Endodermal cell (in vitro differentiated cells): ENCODE data around the gene SCNN1G. TPM values are rescaled to one million over a fixed set of nuclear protein-coding genes. Genes with fewer than 3 reads are reported as not detected.

Experiments used
- DNase-seq: peaks from one replicate; pipeline ENCODE4 v3.0.0-alpha.2; 2017
- H3K27ac ChIP-seq: 2 replicates; pipeline ENCODE4 v1.5.1; 2013; ENCODE audit warnings: mild to moderate bottlenecking, low read depth, low read length, moderate library complexity
- H3K27me3 ChIP-seq: 2 replicates; pipeline ENCODE4 v1.6.1; 2013; ENCODE audit warnings: mild to moderate bottlenecking, low read length, moderate library complexity; ENCODE audit not compliant: insufficient read depth, control insufficient read depth, poor library complexity, severe bottlenecking
- H3K36me3 ChIP-seq: 2 replicates; pipeline ENCODE4 v1.7.0; 2013; ENCODE audit warnings: mild to moderate bottlenecking, low read length, moderate library complexity; ENCODE audit not compliant: control insufficient read depth, insufficient read depth
- H3K4me1 ChIP-seq: one replicate; pipeline ENCODE4 v1.7.0; 2013; ENCODE audit warnings: low read length; ENCODE audit not compliant: control insufficient read depth, insufficient read depth
- H3K4me3 ChIP-seq: 2 replicates; pipeline ENCODE4 v1.5.1; 2013; ENCODE audit warnings: mild to moderate bottlenecking, low read length, moderate library complexity
- H3K9ac ChIP-seq: 2 replicates; pipeline ENCODE4 v1.6.1; 2013; ENCODE audit warnings: mild to moderate bottlenecking, low read length, moderate library complexity; ENCODE audit not compliant: poor library complexity, severe bottlenecking; ENCODE audit errors: extremely low read depth
- H3K9me3 ChIP-seq: 2 replicates; pipeline ENCODE4 v1.6.1; 2013; ENCODE audit warnings: mild to moderate bottlenecking, low read length, moderate library complexity; ENCODE audit not compliant: control insufficient read depth
- H3K27ac Mint-ChIP-seq: 2 replicates; pipeline ENCODE4 v1.8.0; 2020; ENCODE audit warnings: mixed read lengths
- H3K27me3 Mint-ChIP-seq: 2 replicates; pipeline ENCODE4 v1.8.0; 2021; ENCODE audit warnings: mild to moderate bottlenecking, mixed read lengths; ENCODE audit not compliant: insufficient read depth
- H3K36me3 Mint-ChIP-seq: 2 replicates; pipeline ENCODE4 v1.8.0; 2020; ENCODE audit warnings: low read depth, mixed read lengths
- H3K4me1 Mint-ChIP-seq: 2 replicates; pipeline ENCODE4 v1.8.0; 2020; ENCODE audit warnings: mixed read lengths
- H3K4me3 Mint-ChIP-seq: 2 replicates; pipeline ENCODE4 v1.8.0; 2020; ENCODE audit warnings: mild to moderate bottlenecking, moderate library complexity, mixed read lengths
- H3K9me3 Mint-ChIP-seq: 2 replicates; pipeline ENCODE4 v1.8.0; 2020; ENCODE audit warnings: mild to moderate bottlenecking, mixed read lengths
- CTCF ChIP-seq: fragments of 200-600 bp; sonication (generic); conservative IDR thresholded peaks from 2 replicates; pipeline ENCODE4 v1.5.0; 2021; ENCODE audit warnings: antibody characterized with exemption, mild to moderate bottlenecking
- WGBS, 2 experiments: methylation state at CpG; one replicate each; pipeline versions ENCODE4 v1.1.5 to v1.1.7; 2013; ENCODE audit warnings: missing lambda C conversion rate in 2 of 2, mixed read lengths in 1 of 2; ENCODE audit not compliant: insufficient coverage in 1 of 2, insufficient read length in 1 of 2; 5-methylcytosine and 5-hydroxymethylcytosine counted together
- total RNA-seq, 2 donors: library from RNA; stranded (reverse); fragmentation: NEBNext Ultra II Directional in 1 of 2; extraction: Animal tissue kit (Norgen Biotek cat#: 25700) in 1 of 2; gene quantifications; 2 replicates in 1 of 2; 3 replicates in 1 of 2; pipeline ENCODE4 v1.2.1, GENCODE V29; 2021

SCNN1G gene
- total RNA-seq, 2 donors from 2014 or later: 0.09 TPM; not detected in 1

GRCh38 chr16:23134274-23134673 lies 48.3 kb upstream of the SCNN1G start:
- peaks cover 28% of the 10 kb centered on the region for H3K4me1 Mint-ChIP-seq
- Histone ChIP-seq H3K9me3 (peaks cover 17% of the 10 kb centered on the region), H3K27me3 (no peaks in the 10 kb centered on the region), H3K4me3 (peak overlapping the region; percentile 4), H3K27ac (no peak overlapping the region), H3K9ac (no peak overlapping the region), H3K36me3 (no peaks in the 10 kb centered on the region), H3K4me1 (peaks cover 8% of the 10 kb centered on the region)
- no peaks in the 10 kb centered on the region for H3K27me3 Mint-ChIP-seq
- H3K27ac Mint-ChIP-seq: peak overlapping the region; percentile 14
- H3K9me3 Mint-ChIP-seq: peaks cover 4% of the 10 kb centered on the region
- TF ChIP-seq CTCF: no peak
- peaks cover 6% of the 10 kb centered on the region for H3K36me3 Mint-ChIP-seq
- WGBS, 2 experiments: 66% methylated on average over 3 of the region's 3 CpGs; no CpG with 5 or more reads in 1 of the 2 experiments
- no peak overlapping the region for H3K4me3 Mint-ChIP-seq
- no peak for DNase-seq

- H3K36me3 Mint-ChIP-seq: peaks cover 6% of the 10 kb centered on the region
- WGBS, 2 experiments: no CpG with 5 or more reads among the region's 2 CpGs
- no peak overlapping the region for H3K27ac Mint-ChIP-seq
- Histone ChIP-seq H3K9me3 (peaks cover 17% of the 10 kb centered on the region), H3K36me3 (no peaks in the 10 kb centered on the region), H3K27me3 (no peaks in the 10 kb centered on the region), H3K27ac (no peak overlapping the region), H3K9ac (no peak overlapping the region), H3K4me3 (no peak overlapping the region), H3K4me1 (peaks cover 2% of the 10 kb centered on the region)
- peaks cover 20% of the 10 kb centered on the region for H3K4me1 Mint-ChIP-seq
- H3K9me3 Mint-ChIP-seq: peaks cover 4% of the 10 kb centered on the region
- no peak for DNase-seq
- H3K4me3 Mint-ChIP-seq: no peak overlapping the region
- no peaks in the 10 kb centered on the region for H3K27me3 Mint-ChIP-seq
- no peak for TF ChIP-seq CTCF
Observed at GRCh38 chr16:23137256-23137655, 45.3 kb upstream of the SCNN1G start.

- Histone ChIP-seq H3K4me3 (no peak overlapping the region), H3K27me3 (no peaks in the 10 kb centered on the region), H3K4me1 (peaks cover 5% of the 10 kb centered on the region), H3K36me3 (no peaks in the 10 kb centered on the region), H3K27ac (no peak overlapping the region), H3K9ac (no peak overlapping the region), H3K9me3 (peaks cover 17% of the 10 kb centered on the region)
- no peak for TF ChIP-seq CTCF
- WGBS, 2 experiments: 96 to 98% methylated on average over 4 of the region's 5 CpGs
- Mint-ChIP-seq H3K4me3 (no peak overlapping the region), H3K9me3 (peaks cover 4% of the 10 kb centered on the region), H3K4me1 (peaks cover 15% of the 10 kb centered on the region), H3K27ac (no peak overlapping the region), H3K36me3 (peaks cover 6% of the 10 kb centered on the region), H3K27me3 (no peaks in the 10 kb centered on the region)
- DNase-seq: no peak
Observed at GRCh38 chr16:23137818-23138217, 44.7 kb upstream of the SCNN1G start.
